GM19324 (cell line): ENCODE results near the gene FADS6.
"Not testable (repeated sequence)": the region's sequence is repeated elsewhere in the genome, so short reads cannot be mapped to it uniquely, and the experiment has no call there.

Experiments used
- ATAC-seq: cut with Tn5 transposase; IDR thresholded peaks from one replicate; pipeline ENCODE4 v1.9.1; 2021; ENCODE audit warnings: mild to moderate bottlenecking, moderate library complexity; ENCODE audit not compliant: unreplicated experiment, low FRiP score

FADS6 gene

DNA sequence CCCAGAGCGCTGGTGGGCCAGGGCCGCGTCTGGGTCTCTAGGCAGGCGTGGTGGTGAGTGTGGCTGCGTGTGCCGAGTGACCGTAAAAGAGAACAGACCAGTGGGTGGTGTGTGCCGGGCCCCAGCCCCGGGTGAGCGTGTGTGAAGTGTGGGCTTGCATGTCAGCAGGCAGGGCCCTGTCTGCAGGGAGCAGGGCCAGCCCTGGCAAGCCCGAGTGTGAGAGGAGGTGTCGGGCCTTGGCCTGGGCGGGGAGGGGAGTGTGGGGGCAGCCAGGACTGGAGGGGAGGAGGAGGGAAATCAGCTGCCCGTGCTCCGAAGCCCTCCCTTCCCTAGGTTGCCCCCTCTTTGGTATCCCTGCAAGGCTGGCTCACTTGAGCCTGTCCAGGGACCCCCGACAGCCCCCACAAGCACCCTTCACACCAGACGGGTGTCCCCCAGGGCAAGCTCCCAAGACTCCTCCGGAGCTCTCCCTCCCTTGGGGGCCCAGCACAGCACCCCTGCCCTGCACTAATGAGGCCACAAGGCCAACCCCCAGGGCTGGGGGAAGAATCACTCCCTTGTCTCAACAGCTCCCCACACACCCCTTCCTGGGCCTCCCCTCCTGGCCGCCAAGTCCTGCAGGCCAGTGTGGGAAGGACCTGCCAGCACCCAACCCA, 27.7 kb upstream of the FADS6 start:
- ATAC-seq, result no peak

DNA sequence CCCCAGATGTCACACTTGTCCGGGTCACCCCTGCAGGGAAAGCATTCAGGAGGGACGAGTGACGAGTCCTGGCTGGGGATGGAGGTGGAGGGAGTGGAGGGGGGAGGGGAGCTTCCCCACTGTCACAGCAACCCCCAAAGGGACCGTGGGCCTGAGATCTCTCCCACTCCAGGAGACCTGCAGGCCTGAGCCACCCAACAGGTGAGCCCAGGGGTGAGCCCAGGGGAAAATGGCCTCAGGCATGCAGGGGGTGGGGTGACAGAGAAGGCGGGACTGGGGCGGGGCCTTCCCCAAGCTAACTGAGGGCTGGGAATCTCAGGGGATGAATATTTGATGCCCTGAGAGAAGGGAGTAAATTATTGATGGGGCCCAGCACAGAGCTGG, 27.2 kb upstream of the FADS6 start:
- no peak for ATAC-seq

DNA sequence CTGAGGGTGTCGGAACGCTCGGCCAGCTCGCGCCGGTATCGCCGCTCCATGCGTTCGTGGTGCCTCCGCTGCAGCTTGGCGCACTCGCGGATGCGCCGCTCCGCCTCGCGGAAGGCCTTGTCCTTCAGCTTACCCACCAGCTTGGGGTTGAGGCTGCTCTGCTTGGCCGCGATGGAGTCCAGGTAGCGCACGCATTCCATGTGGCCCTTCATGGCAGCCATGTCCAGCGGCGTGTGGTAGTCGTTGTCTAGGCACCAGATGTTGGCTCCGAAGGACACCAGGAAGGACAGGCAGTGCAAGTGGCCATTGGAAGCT, 26.8 kb upstream of the FADS6 start:
- no peak for ATAC-seq

DNA sequence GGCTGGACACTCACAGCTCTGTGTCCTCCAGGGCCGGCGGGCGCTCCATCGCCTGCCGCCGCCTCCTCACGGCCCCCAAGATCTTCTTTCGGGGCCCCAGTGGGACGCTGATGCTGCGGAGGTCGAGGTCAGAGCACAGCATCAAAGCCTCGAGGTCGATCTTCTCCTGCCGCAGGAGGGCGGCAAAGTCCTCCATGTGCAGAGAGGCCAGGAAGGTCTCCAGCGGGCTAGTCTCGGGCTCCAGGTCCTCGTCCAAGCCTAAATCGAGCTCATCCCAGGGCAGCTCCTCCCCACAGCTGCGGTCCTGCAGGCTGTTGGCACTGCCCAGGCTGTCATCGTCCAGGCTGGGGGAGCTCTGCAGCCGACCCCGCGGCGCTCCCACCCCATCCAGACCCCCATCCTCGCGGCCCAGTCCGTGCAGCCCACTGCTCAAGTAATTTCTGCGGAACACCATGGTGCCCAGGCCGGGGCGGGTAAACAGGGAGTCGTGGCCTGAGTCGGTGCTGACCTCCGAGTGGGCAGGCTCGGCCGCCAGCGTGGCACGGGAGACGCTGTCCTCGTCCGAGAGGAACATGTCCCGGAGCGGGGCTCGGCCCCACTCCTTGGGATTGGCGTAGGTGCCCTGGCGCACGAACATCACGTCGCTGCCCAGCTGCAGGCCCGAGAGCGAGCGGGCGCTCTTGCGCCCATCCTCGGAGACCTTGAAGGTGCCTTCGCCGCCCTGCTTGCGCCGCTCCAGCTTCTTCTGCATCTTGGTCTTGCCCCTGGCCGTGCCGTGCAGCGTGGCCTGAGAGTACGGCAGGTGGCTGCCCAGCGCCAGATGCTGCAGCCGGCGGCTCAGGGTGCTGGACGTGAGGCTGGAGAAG, 26.2 kb upstream of the FADS6 start:
- no peak for ATAC-seq

DNA sequence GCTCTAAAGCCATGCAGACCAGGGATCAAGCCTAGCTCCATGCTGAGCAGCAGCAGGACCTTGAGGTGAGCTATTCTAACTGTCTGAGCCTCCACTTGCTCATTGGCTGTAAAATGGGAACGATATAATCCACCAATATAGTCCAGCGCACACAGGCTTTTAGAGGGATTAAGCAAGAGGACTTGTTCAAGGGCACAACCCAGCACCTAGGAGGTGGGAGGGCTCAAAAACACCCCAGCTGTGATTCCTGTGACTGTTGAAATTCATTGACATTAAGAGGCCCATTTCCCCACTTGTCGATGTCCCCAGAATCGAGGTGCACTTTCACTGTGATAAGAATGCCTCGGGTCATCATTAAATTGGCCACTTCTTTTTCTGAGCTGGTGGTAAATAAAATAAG, 25.5 kb upstream of the FADS6 start:
- no peak for ATAC-seq

DNA sequence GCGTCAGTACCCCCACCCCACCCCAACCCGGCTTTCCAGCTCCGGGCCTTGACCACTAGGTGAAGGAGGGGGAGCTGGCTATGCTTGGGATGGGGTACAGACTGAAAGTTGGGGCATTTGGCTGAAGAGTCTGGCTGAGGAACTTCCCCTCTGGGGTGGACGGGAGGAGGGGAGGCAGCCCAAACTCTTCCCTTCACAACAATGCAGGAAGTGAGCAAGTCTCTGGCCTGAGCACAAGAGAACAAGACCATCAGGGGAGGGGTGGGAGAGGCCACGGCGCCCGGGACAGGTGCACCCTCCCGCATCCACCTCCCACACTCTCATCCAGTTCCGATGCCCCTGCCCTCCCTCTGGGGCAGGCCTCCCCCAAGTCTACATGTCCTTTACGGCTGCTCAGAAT, 24.0 kb upstream of the FADS6 start:
- ATAC-seq, result no peak

DNA sequence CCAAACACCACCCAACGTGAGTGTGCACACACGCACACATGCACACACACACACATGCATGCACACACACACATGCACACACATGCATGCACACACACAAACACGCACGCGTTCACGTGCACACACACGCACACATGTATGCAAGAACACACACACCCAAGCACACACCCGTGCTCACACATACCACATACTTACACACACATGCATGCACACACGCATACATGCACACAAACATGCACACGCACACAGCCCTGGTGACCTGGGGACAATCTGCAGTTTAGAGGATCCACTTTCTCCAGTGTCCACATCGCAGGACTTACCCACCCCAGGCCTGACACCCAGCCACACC, 23.4 kb upstream of the FADS6 start:
- ATAC-seq, result no peak

DNA sequence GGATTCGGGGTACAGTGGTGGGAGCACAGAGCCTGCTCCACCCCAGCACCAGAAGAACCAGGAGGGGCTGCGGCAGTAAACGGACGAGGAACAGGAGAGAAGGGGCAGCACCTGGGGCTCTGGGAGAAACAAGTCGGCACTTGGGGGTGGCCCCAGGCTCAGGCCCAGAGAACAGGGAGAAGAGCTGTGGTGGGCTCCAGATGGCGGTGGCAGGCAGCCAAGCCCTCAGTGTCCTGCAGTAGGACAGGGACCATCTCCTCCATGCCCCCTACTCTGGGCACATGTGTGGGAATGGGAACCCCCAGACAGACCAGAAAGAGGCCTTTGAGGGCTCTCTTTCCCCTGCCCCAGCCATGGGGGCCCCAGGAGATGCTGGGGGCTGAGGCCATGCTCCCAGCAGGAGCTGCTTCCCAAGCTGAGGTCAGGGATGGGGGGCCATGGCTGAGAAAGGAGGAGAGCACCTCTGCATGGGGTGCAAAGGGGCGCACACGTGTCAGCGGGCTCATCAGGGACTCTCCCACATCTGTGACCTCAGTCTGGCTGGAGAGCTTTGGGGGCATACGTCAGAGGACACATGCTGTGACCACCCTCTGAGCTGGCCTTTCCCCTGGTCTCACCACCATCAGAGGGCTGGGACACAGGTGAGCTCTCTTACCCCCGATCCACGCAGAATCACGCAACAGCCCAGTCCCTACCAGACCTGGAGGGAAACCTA, 22.9 kb upstream of the FADS6 start:
- no peak for ATAC-seq

DNA sequence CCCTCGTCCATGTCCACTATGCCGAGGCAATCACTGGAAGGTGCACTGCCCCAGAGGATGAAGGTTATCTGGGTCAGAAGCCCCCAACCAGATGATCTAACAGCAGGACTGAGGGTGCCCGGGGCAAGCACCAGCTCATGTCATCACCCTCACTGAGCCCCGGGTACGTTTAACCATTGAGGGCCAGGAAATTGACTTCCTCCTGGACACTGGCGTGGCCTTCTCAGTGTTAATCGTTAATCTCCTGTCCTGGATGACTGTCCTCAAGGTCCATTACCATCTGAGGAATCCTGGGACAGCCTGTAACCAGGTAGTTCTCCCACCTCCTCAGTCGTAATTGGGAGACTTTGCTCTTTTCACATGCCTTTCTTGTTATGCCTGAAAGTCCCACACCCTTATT, 18.0 kb upstream of the FADS6 start:
- ATAC-seq, result not testable (repeated sequence)

DNA sequence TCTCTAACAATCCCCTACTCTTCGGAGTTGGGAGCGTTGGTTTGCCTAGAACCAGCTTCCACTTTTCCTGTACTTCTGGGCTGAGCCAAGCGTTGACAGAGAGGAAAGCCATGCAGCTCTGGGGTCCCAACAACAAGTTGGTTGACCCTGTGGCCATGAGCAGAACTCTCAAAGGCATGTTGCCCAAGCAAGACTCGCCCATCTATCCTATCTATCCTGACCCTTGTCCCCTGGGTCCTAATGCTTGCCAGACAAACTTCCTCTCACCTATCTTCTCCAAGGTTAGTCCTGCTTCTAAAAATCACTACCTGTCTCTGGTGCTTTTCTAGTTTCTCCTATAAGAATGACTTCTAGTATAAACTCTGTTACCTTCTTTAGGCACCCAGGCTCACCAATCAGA, 15.7 kb upstream of the FADS6 start:
- not testable (repeated sequence) for ATAC-seq

DNA sequence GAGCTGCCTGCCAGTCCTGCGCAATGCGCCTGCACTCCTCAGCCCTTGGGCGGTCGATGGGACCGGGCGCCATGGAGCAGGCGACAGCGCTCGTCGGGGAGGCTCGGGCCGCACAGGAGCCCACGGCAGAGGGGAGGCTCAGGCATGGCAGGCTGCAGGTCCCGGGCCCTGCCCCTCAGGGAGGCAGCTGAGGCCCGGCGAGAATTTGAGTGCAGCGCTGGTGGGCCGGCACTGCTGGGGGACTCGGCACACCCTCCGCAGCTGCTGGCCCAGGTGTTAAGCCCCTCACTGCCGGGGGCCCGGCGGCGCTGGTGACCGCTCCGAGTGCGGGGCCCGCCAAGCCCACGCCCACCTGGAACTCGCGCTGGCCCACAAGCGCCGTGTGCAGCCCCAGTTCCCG, 13.6 kb upstream of the FADS6 start:
- no peak for ATAC-seq

DNA sequence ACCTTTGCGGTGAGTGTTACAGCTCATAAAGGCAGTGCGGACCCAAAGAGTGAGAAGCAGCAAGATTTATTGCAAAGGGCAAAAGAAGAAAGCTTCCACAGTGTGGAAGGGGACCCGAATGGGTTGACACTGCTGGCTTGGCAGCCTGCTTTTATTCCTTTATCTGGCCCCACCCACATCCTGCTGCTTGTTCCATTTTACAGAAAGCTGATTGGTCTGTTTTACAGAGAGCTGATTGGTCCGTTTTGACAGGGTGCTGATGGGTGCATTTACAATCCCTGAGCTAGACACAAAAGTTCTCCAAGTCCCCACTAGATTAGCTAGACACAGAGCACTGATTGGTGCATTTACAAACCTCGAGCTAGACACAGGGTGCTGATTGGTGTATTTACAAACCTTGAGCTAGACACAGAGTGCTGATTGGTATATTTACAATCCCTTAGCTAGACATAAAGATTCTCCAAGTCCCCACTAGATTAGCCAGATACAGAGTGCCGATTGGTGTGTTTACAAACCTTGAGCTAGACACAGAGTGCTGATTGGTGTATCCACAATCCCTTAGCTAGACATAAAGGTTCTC, 12.9 kb upstream of the FADS6 start:
- not testable (repeated sequence) for ATAC-seq

DNA sequence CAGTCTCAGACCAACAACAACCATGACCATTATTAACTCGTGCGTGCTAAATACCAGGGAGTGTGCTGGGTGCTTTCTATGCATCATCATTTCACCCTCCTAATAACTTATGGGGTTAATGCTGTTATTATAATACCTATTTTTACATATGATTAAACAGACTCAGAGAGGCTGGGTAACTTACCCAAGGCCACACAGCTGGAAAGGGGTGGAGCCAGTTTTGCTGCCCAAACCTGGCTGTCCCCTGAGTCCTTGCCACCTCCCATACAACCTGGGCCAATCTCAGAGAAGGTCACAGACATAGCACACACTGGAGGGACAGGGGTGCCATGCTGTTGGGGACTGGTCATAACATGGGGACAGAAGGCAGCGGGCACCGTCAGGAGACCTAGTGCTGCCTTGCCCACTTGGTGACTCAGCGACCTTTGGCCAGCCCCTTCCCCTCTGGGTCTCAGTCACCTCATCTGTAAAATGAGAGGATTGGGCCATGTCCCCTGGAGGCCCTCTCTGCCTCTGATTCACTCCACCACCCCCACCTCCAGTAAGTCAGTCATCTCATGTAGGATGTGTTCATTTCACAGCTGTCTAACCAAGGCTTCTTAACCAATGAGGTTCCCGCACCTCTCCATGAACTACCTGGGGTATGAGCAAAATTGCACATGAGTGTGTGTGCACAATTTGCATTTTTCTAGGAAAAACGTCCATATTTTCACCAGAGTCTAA, 11.4 kb upstream of the FADS6 start:
- no peak for ATAC-seq

DNA sequence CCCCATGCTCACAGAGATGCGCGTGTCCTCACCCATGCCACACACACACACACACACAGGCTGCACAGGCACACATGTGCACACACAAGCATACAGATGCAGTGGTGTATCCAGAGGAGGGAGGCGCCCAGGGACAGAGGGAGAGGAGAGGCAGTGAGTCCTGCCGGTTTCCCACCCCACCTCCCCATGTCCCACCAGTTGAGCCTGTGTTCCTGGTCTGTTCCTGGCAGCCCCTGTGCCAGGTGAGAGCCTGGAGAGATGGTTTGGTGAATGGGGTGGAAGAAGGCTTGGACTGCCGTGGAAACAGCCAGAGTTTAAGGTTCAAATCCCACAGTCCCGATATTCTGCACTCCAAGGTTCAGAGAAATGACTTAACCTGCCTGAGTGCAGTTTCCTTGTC, 10.2 kb upstream of the FADS6 start:
- ATAC-seq, result no peak

DNA sequence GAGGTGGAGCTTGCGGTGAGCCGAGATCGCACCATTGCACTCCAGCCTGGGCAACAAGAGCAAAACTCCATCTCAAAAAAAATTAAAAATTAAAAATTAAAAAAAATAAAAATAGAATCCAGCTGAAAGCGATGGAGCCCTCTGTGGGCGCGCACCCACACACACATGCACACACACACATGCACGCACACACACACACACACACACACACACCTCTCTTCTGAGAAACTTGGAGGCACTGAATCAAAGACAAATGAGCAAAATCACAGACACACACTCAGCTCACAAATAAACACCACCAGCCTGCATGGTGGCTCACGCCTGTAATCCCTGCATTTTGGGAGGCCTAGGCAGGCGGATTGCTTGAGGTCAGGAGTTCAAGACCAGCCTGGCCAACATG, 9.6 kb upstream of the FADS6 start:
- no peak for ATAC-seq

DNA sequence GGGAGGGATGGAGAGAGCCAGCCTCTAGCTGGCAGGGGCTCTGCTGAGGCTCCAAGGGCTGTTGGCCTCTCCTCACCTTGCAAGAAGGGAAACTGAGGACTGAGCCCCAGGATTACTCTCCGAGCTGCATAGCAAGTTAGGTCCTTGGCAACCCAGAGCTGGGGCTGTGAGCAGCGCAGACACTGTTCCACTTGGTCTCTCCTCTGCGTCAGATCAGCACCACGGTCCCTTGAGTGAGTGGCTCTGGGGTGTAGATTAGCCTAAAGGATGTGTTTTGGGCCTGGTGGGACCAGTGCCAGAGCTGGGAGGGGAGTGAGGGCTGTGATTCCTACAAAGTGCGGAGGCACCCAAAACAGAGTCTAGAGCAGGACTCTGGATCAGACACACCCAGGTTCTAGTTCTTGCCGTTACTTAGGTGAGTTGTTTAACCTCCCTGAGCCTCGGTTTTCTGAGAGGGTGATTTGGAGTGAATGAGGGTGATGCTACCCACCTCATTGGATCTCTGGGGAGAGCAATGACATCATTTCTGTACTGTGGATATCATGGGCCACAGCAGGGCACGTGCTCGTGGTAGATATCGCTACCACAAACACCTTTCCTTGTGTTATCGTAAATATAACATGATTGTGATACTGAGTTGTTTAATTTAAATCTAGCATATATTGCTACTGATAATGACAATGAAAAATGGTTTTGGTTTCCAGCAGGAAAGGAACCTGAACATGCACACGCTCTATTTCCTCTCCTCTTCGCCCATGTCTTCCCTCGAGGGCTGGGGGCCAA, 8.1 kb upstream of the FADS6 start:
- ATAC-seq, result no peak

DNA sequence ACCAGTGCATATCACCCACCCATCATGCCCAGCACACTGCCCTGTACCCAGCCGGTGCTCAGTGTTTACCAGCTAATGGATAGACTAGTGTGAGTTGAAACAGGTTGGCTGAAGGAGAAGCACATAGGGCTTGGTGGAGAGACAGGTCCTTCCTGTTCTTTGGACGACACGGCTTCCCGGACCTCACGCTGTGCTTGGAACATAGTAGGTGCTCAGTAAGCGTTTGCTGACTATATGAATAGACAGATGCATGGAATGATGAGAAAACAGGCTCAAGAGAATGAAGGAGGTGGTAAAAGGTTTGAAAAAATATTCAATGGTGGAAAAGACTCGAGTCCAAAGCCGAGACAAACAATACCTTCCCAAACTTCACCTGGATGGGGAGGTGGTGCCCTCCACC, 6.8 kb upstream of the FADS6 start:
- ATAC-seq, result no peak

DNA sequence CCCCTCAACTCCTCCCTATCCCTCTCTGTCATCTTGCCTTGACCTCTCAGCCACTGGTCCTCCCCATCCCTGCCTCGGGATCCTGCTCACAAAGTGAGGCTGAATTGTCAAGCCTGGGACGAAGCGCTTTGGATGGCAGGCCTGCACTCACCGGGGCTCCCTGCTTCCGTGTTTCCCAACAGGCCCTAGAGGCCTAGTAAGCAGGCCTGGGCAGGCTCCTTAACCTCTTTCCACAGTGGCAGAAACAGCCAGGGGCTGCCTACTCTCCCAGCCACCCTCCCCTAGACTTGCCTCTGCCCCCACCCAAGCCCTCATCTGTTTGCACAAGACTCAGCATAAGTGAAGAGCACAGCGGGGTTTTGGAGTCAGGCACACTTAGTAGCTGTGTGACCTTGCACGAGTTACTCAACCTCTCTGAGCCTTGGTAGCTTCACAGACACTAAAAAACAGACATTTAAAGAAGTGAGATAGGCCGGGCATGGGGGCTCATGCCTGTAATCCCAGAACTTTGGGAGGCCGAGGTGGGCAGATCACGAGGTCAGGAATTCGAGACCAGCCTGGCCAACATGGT, 5.0 kb upstream of the FADS6 start:
- no peak for ATAC-seq

DNA sequence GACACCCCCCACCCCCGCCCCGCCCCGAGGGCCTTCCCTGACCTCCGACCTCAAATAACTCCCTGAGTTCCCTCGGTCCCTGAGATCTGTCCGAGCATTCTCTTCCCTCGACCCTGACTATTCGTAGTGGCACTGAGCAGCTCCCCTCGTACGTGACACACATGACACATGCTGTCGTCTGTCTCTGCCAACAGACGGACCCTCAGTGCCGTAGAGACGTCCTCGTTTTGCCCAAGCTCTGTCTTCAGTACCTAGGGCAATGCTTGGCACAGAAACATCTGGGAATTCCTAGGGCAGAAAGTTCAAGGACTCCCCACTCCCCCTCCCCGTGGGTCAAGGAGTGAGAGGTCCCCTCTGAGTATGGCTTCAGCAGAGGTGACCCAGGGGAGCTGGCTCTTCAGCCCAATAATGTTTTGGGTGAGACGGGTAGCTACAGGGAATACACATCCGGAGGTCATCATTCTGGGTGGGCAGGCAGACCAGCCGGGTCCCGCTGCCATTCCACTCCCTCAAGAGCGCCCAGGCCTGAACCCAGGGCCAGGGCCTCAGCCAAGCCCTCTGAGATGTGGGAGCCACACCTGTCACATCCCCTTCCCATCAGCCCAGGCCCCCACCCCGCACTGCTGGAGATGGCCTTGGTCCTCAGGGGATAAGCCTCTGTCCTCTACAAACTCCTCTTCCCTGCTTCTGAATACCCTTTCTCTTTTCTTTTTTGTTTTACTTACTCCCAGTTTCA, 671 bp upstream of the FADS6 start:
- no peak for ATAC-seq
